Activated CD4-positive, alpha-beta T cell treated with anti-CD3 and anti-CD28 coated beads, Interleukin-2, amount 50 U/mL, for 24 hours (primary cell): ENCODE measurements around the gene ADRA2A.

ENCODE experiments used
- DNase-seq, 2 donors: peaks; one replicate each; pipeline ENCODE4 v3.0.0-alpha.2; 2020; ENCODE audit warnings: low read depth in 1 of 2, low spot score in 1 of 2

Gene ADRA2A

DNA sequence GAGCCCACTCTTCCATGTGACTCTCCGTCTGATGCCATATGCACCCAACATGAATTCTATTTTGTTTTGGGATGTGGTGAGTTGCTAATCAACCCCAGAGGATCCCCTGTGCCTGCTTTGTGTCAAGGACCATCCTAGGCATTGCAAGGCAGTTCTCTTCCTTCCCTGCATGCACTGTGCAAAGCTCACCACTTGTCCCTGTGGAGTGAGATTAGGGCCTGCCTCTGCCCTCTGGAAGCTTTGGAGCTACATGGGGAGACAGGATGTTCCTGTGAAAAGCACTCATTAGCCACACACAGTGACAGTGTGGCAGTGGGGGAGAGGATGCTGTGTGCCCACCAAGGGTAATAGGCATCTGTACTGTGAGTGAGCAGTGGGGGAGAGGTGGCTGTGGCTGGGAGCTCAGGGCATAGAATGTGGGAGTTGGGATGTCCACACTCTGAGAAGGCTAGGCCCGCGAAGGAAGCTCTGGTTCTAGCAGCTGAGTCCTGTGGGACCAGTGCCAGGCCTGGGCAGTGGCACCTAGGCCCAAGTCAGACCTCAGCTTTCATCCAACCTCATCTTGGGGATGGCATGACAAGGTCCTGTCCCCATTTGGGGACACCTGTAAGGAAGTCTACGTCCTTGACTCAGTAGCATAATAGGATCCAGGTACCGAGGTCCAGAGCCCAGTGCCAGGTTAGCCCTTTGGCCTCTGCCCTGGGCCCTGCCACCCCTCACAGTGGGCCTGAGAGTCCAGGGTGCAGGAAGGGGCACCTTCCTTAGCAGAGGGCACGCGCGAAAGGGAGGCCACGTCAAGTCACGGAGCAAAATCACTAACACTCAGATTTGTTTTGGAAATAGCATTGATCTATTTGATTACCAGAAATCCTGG lies 6.6 kb downstream of the ADRA2A start:
- no peak for DNase-seq

DNA sequence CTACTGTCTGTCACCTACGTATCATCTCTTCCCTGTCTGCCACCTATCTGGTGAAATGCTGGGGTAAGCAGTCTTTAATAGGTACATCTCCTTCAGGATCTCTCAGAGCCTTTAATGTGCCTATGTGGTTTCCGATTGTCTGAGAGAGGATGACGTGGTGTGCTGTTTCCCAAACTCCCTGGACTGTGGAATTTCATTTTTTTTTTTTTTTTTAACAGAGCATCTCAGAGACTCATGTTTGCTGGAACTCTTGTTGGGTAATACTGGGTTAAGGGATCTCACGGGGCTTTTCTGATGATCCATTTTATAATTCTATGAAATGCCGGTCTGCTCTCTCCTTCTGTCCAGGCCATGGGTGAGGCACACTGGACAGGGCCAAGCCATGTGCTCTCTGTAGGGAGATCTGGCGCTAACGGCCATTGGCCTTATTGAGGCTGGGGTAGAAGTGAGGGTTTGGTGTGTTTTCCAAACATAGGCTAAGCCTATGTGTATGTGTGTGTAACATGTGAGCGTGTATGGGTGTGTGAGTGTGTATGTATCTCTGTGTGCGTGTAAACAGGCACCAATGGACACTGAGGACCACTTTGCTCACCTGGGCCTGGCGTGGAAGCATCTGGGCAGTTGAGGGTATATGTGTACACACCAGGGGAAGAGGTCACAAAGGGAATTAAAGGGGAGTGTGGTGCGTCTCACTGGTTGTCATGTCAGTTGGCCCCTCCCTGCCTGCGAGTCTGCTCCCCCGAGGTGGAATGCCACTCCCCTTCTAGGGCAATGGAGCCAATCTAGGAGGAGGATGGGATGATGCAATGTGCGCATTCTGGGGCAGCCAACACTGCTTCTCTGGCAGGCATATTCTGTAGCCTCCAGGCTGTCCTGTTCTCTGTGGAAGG lies 7.8 kb downstream of the ADRA2A start:
- DNase-seq: no peak

DNA sequence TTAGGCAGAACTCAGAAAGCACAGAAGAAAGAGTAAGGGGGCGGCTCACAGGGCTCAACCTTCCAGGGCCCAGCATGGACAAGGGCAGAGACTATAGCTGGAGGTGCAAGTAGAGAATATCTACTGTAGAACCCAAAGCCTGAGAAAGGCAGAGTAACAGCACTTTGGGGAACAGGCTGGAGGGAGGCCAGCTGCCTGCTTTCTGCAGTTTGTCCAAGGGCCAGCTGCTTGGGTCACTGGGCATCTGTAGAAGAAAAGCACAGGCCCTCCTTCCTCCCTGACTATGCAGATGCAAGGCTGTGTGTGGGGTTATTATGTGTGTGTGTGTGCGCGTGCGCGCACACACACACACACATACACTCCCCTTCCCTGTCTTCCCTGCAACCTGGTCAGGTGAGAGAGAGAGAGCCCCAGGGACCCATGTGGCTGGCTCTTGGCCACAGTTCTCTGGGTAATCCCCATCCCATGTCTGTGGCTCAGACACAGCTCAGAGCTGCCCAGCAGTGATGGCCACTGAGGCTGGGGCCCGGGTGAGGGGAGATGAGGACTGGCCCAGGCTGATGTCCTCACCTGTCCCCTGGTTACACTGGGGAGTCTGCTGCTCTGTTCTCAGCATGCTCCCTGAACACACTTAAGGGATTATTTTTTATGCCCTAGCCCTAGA lies 9.0 kb downstream of the ADRA2A start:
- no peak for DNase-seq

DNA sequence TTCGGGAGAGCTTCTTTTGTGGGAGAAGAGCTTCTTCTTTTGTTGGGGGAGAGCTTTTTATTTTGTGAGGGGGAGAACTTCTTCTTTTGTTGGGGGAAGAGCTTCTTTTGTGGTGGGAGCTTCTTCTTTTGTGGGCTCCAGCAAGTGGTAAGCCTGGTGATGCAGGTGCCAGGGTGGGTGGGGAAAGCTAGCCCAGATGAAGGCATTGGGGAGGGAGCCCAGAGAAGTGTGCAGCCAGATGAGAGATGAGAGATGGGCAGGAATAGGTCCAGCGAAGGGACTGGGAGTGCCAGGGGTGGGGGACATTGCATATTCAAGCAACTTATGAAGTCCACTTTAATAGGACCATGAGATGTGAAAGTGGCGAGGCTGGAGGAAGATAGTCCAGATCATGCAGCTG lies 9.7 kb downstream of the ADRA2A start:
- no peak for DNase-seq

DNA sequence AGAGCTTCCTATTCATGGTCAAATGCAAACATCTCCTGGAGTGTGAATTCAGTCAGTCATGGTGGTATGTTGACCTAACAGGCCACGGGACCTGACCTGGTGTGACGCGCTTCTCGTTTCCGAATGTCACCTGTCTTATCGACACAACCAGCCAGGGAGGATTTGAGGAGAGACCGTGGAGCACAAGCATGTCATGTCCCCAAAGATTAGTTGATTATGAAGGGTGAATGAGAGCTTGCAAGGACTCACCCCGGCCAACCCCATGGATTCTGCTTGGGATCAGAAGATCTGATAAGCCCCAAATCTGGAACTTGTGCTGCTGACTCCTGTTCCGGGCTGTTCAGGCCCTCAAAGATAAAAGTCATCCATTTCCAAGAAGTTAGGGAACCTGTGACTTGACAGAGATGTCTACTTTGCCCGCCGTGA lies 10.5 kb downstream of the ADRA2A start:
- DNase-seq: no peak

DNA sequence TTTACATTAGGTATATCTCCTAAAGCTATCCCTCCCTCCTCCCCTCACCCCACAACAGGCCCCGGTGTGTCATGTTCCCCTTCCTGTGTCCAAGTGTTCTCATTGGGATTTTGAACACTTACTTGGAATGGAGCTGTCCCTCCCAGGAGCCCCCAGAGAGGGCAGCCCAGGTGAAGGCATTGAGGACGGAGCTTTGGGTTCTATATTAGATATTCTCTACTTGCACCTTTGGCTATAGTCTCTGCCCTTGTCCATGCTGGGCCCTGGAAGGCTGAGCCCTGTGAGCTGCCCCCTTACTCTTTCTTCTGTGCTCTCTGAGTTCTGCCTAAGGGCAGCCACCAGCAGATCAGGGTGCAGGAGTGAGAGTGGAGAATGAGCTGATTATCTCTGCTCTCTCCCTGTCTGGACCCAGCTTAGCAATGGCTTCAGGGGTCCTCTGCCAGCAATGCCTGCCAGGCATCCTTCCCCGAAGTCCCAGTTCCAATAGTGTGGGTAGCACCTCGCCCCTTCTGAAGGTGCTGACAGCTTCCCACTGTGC lies 11.2 kb downstream of the ADRA2A start:
- no peak for DNase-seq

DNA sequence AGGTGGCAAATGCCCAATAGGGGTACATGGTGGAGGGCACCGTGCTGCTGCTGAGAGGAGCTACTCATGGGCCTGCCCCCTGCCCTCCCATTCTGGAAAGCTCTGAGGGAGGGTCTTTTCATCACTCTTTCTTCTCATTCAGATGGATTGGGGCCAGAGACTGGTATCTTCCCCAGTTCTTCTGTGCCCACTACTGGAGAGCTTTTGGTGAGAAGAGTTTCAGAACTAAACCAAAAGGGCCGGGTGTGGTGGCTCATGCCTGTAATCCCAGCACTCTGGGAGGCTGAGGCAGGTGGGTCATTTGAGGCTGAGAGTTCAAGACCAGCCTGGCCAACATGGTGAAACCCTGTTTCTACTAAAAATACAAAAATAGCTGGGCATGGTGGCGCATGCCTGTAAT lies 12.5 kb downstream of the ADRA2A start:
- no peak for DNase-seq

DNA sequence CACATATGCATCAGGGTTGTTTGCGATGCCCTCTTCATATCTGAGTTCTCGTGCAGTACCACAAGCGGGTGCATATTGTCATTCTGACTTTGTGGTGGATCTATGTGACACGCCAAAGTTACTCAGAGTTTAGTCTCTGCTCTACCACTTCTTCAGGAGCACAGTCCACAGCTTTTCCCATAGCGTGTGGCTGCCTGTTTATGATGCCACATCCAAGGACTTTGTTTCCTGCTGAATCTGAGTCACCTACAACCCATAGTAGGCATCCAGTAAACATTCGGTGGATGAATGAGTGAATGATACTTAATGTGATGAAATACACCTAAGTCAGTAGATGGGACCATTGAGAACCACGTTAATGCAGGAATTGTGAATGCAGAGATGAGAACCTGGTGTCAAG lies 15.0 kb downstream of the ADRA2A start:
- no peak for DNase-seq

DNA sequence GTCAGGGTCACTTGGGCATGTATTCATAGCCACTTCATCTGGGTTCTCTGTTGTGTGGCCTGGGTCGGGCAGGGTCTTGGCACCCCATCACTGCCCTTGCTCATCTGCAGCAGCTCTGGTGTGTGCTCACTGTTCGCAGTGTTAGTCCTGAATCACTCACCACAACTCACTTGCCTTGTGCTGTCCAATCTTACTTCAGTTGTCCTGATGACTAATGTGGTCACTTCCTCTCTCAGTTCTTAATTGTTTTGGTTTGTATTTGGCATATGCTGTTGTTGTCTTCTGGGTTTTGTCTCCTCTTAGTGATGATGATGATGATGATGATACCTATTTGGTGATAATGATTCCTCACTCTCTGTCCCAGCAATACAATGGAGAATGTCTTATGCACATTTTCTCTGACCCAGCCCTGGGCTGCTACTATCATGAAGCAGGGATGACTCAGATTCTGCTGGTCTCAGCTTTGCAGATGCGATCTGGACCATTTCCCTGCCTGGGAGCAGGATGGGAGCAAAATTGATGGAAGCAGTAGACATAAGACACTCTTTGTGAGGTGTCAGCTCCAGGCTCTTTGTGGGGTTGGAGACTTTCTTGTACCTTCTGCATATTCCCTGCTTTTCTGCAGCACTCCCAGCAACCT lies 17.0 kb downstream of the ADRA2A start:
- DNase-seq: no peak

DNA sequence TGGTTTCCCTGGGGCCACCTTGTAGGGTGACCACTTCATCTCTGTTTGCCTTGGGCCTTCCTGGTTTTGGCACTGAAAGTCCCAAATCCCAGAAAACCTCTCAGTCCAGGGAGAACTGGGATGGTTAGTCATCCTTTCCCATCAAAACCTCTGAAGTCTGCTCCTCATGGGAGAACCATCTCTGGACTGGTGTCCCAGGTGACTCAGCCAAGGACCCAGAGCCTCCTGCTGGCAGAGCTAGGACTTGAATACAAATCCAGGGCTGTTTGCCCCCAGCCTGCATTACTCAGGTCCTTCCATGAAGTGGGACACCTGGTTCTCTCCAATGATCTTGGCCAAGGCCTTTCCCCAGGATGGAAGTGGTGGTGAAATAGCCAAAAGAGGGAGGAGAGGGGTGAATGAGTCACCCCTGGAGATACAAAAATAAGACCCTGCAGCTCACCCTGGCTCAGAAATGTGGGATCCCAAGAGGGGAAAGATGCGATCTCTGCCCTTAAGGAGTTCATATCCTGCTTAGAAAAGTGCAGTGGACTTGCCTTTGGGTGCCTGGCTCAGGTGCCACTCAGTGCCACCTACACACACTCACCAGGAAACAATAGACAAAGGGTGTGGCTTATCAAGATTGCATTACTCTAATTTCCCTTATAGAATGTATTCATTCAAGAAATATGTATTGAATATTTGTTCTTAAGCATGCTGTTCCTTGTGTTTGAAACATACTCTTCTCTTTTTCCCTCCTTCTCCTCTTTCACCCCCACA lies 22.0 kb downstream of the ADRA2A start:
- DNase-seq: no peak

DNA sequence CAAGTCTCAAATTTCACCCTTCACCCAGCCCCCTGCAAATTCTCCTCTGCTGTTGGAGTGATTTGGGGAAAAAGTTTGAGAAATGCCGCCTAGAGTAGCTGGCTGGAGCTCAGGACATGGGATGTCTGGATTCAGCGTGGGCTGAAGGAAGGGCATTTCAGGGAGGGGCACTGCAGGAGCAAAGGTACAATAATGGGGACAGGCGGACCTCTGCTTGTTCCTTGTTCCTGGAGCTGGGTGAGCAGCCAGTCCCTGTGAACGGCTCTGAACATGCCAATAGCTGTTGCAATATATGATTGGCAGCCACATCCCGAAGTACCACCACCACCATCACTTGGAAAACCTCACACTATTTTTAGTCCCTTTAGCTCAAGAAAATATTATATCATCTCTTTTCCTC lies 23.4 kb downstream of the ADRA2A start:
- no peak for DNase-seq

DNA sequence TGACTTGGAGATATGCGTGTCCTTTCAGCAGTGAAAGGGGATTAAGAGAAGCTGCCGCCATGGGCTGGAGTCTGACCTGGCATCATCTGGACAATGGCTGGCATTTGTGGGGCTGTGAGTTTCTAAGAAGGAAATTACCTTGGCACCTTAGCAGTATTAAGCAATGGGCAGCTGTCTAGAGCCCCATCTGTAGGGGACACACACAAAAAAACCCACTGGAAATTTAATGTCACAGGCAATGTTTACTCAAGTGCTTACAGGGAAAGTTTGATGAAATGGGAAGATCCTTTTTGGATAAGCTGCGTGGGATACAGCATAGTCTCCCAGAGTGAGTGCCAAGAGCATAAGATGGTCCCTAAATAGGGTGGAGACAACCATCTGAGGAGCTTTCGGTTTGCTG lies 25.0 kb downstream of the ADRA2A start:
- DNase-seq: no peak

DNA sequence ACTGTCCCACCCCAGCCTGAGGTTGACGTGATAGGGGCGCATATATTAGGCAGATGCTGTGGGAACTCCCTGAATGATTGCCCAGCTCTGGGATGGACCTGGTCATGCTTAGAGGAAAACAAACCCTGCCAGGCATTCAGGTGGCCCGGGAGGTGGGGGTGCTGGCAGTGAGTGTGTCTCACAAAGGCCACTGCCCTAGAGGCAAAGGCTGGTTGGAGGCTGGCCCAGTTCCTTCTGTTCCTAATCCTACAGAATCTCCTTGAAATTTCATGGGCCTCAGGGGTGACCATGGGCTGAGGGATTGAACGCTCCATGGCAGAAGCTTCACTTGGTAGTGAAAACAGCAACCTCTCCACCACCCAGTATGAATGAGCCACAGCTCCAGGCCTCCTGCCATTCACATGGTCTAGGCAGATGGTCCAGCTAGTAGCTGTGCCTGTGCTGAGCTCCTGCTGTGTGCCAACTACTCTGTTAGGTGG lies 25.6 kb downstream of the ADRA2A start:
- no peak for DNase-seq

DNA sequence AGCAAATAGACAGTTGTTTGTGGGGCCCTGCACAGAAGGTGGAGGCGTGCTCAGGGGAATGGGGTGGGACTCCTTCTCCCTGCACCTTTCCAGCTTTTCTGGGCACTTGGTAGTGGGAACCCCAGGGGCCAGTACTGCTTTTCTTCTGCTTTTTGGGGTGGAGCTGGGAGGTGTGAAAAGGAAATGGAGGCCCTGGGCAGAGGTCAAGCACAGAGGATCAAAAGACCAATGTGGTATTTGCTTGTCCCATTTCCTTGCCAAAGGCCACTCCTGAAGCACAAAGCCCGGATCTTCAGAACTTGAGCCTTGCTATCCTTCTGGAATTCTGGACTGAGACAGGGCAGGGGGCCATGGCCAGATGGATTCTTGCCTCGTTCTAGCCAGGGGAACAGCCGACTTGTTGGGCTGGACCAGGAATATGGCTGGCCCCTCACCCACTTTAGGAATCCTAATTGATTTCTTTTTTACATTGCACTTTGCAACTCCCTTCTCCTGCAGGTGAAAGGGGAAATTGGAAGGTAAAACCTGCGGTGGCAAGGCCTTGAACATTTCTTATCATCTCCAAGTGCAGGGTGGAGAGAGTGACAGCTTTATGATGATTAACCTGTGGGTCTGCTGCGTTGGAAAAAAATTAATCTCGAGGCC lies 26.5 kb downstream of the ADRA2A start:
- no peak for DNase-seq

DNA sequence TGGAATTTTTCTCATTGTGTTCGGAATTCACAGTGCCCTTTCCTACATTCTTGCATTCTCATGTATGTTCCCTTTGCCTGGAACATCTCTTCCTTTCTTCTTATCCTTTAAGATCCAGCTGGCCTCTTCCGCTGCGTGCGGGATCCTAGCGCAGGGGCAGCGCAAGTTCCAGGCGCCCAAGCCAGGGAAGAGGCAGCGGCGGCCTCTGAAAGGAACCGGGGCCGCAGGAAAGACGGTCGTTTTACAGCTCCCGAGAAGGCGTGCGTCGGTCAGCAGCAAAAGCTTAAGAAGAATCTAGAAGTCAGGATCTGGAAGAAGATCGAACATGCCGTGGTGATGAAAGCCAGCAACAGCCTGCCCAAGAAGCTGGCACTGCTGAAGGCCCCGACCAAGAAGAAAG lies 28.0 kb downstream of the ADRA2A start:
- DNase-seq: no peak

DNA sequence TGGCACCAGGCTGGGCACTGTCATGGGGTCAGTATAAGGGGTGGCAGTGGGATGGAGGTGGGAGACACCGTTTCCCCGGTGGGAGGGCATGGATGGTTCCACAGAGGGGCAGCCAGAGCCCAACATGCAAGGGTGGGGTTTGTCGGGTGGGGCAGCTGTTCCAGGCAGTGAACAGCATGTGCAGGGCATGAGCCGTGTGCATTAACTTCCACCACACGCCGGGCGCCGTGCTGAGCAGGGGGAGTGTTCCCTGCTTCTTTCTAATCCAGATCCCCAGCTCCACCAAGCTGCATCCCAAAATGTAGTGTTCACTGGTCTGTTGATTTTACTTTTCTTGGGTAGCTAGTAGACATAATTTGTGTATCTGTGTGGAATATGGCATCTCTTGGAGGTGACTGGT lies 29.3 kb downstream of the ADRA2A start:
- DNase-seq: no peak

DNA sequence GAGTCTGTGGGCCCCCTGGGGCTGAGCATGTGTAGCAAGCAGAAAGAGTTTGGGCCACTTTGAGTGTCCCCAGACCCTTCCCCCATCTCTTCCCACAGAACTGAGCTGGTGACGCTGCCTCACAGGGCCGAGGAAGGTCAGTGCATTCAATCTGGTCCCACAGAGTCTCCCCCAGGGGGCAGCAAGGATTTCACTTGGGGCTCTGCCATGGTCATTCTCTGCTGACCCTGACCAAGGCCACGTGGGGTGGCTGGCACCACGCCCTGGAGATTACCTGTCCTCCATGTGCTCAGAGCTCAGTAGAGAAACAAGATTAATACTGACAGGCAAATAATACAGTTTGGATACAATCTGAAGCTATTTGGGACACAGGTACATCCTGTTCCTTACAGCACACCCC lies 30.2 kb downstream of the ADRA2A start:
- no peak for DNase-seq

DNA sequence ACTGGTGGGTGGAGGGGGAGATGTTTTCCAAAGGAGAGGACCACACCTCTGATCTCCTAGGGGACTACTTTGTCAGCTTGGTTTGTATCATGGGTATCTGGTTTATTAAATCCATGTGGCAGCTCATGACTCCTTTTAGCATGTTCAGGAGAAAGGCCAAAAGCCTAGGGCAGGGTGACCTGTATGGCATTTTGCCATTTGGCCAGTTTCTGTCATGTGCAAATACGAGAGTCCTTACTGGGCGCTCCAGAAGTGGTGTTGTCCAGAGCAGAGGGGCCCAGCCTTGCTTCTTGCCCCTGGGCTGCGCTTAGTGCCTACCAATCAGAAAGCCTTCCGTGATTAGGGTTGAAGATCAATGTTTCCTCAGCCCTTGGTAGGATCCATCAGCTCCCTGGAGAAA lies 31.0 kb downstream of the ADRA2A start:
- DNase-seq: no peak

DNA sequence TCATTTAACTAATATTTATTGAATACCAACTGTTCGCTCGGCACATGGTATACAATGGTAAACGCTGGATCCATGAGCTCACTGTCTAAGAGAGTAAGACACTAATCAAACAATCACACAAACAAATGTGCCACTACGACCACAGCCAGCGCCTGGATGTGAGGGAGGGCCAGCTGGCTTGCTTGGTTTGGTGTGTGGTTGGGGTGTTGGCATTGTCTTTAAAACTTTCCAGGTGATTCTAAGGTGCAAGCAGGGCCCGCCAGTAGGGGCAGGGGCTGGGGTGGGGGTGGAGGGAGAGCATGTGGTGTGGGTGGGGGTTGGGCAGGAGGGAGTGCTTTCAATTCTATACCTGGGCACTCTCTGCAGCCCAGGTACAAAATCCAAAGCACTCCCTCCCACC lies 31.6 kb downstream of the ADRA2A start:
- no peak for DNase-seq
